Keratinocyte (primary cell): ENCODE results near the gene MAGEA6.

ENCODE experiments used
- EZH2 ChIP-seq: IDR thresholded peaks from one replicate; pipeline ENCODE4 v1.6.1; 2012; ENCODE audit warnings: inconsistent platforms, mild to moderate bottlenecking, low read length, moderate library complexity
- TF ChIP-seq, protein P1 (sequence below), 3 experiments: IDR thresholded peaks in 1 of 3; conservative IDR thresholded peaks in 1 of 3; optimal IDR thresholded peaks in 1 of 3; 2 replicates in 2 of 3; 3 replicates in 1 of 3; pipeline versions ENCODE3 to v1.5.1; 2011; ENCODE audit warnings: low read length in 3 of 3, mild to moderate bottlenecking in 3 of 3, moderate library complexity in 2 of 3, control low read depth in 1 of 3, inconsistent platforms in 1 of 3; ENCODE audit not compliant: insufficient read depth in 2 of 3; ENCODE audit errors: extremely low read depth in 1 of 3

GRCh38 chrX:152735860-152736511 lies 33.5 kb downstream of the MAGEA6 start:
- TF ChIP-seq, protein P1, sequence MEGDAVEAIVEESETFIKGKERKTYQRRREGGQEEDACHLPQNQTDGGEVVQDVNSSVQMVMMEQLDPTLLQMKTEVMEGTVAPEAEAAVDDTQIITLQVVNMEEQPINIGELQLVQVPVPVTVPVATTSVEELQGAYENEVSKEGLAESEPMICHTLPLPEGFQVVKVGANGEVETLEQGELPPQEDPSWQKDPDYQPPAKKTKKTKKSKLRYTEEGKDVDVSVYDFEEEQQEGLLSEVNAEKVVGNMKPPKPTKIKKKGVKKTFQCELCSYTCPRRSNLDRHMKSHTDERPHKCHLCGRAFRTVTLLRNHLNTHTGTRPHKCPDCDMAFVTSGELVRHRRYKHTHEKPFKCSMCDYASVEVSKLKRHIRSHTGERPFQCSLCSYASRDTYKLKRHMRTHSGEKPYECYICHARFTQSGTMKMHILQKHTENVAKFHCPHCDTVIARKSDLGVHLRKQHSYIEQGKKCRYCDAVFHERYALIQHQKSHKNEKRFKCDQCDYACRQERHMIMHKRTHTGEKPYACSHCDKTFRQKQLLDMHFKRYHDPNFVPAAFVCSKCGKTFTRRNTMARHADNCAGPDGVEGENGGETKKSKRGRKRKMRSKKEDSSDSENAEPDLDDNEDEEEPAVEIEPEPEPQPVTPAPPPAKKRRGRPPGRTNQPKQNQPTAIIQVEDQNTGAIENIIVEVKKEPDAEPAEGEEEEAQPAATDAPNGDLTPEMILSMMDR (optimal IDR thresholded peaks at IDR 0.05 in 1 of 3, IDR thresholded peaks at IDR 0.05 in 1 of 3, conservative IDR thresholded peaks at IDR 0.05 in 1 of 3; ENCODE audit: extremely low read depth in 1 of 3, insufficient read depth in 2 of 3, low read length in 3 of 3) = no peak
- no peak for TF ChIP-seq EZH2
